NCI-H2227 treated with DMSO at 0.1 percent for 48 hours (cell line): Measurements from ENCODE around the gene KRT79.
"Not testable (repeated sequence)": the region's sequence is repeated elsewhere in the genome, so short reads cannot be mapped to it uniquely, and the experiment has no call there.

Experiments used
- DNase-seq: peaks from one replicate; lab custom pipeline; 2025; lab: John Stamatoyannopoulos, UW

KRT79 gene

GRCh38 chr12:52833922-52834726, at the start of gene KRT79:
Gene KRT79 (minus strand): TSS chr12:52834311. CDS start chr12:52834260, 51 bp downstream.
- DNase-seq, result no peak

GRCh38 chr12:52880499-52880898, 46.4 kb upstream of the KRT79 start:
- DNase-seq, result not testable (repeated sequence)

GRCh38 chr12:52879394-52880351, 45.6 kb upstream of the KRT79 start:
- DNase-seq, result peak; percentile 71

- DNase-seq, result no peak
Observed at GRCh38 chr12:52878507-52879393, 44.6 kb upstream of the KRT79 start.

- no peak for DNase-seq
Observed at GRCh38 chr12:52877242-52877641, 43.1 kb upstream of the KRT79 start.

GRCh38 chr12:52876372-52876771, 42.3 kb upstream of the KRT79 start:
- no peak for DNase-seq

GRCh38 chr12:52874573-52875435, 40.7 kb upstream of the KRT79 start:
- DNase-seq, result no peak

- no peak for DNase-seq
Observed at GRCh38 chr12:52873832-52874572, 39.9 kb upstream of the KRT79 start.

- DNase-seq, result no peak
Observed at GRCh38 chr12:52873513-52873831, 39.4 kb upstream of the KRT79 start.

- no peak for DNase-seq
Observed at GRCh38 chr12:52872644-52873389, 38.7 kb upstream of the KRT79 start.

GRCh38 chr12:52871291-52872039, 37.4 kb upstream of the KRT79 start:
- DNase-seq, result no peak

GRCh38 chr12:52870361-52871290, 36.5 kb upstream of the KRT79 start:
- DNase-seq, result no peak

- DNase-seq, result no peak
Observed at GRCh38 chr12:52867642-52868041, 33.5 kb upstream of the KRT79 start.

- DNase-seq, result no peak
Observed at GRCh38 chr12:52867152-52867551, 33.0 kb upstream of the KRT79 start.

GRCh38 chr12:52865090-52865944, 31.2 kb upstream of the KRT79 start:
- peak; percentile 60 for DNase-seq

- DNase-seq, result no peak
Observed at GRCh38 chr12:52862023-52862422, 27.9 kb upstream of the KRT79 start.

GRCh38 chr12:52861511-52861910, 27.4 kb upstream of the KRT79 start:
- no peak for DNase-seq
